HepG2 (cell line): ENCODE results near the gene ZBTB45. TPM values are rescaled to one million over a fixed set of nuclear protein-coding genes. Genes with fewer than 3 reads are reported as not detected.
A peak's percentile ranks its signal among the peaks of the same experiment; 100 is the strongest.

ENCODE experiments used
- ARID5B ChIP-seq: IDR thresholded peaks from 2 replicates; pipeline ENCODE4 v1.4.0; 2020; ENCODE audit warnings: mild to moderate bottlenecking, missing genetic modification reagents
- CSRNP2 ChIP-seq: sonication (generic); formaldehyde crosslinking; conservative IDR thresholded peaks from 2 replicates; pipeline ENCODE4 v1.8.0; 2022; ENCODE audit warnings: low read depth, missing genetic modification reagents
- HOXA5 ChIP-seq: sonication (generic); formaldehyde crosslinking; IDR thresholded peaks from 2 replicates; pipeline ENCODE4 v1.4.0; 2020; ENCODE audit warnings: missing genetic modification reagents
- NR2F1 ChIP-seq, 2 experiments: fragments of 450-650 bp in 1 of 2; formaldehyde crosslinking in 1 of 2; IDR thresholded peaks; 2 replicates each; pipeline versions ENCODE4 v1.5.0 to v1.6.1; 2016 to 2020; ENCODE audit warnings: mild to moderate bottlenecking in 1 of 2, missing compliant biosample characterization in 1 of 2, missing genetic modification reagents in 1 of 2, moderate library complexity in 1 of 2
- PPARG ChIP-seq: conservative IDR thresholded peaks from 2 replicates; pipeline ENCODE4 v1.6.1; 2016; ENCODE audit warnings: missing biosample characterization, missing genetic modification reagents
- RBAK ChIP-seq: sonication (generic); formaldehyde crosslinking; IDR thresholded peaks from 2 replicates; pipeline ENCODE4 v1.5.1; 2020; ENCODE audit warnings: mild to moderate bottlenecking, missing genetic modification reagents
- YEATS2 ChIP-seq: sonication (generic); formaldehyde crosslinking; IDR thresholded peaks from 2 replicates; pipeline ENCODE4 v1.4.0; 2020; ENCODE audit warnings: missing genetic modification reagents, borderline replicate concordance
- ZNF281 ChIP-seq: sonication (generic); formaldehyde crosslinking; IDR thresholded peaks from 2 replicates; pipeline ENCODE4 v1.4.0; 2020; ENCODE audit warnings: missing genetic modification reagents, borderline replicate concordance
- ZNF549 ChIP-seq: sonication (generic); formaldehyde crosslinking; IDR thresholded peaks from 2 replicates; pipeline ENCODE4 v1.5.0; 2020; ENCODE audit warnings: missing genetic modification reagents
- ZNF572 ChIP-seq: sonication (generic); formaldehyde crosslinking; IDR thresholded peaks from 2 replicates; pipeline ENCODE4 v1.5.1; 2020; ENCODE audit warnings: mild to moderate bottlenecking, missing genetic modification reagents
- ZNF629 ChIP-seq: sonication (generic); formaldehyde crosslinking; conservative IDR thresholded peaks from 2 replicates; pipeline ENCODE4 v1.5.0; 2020; ENCODE audit warnings: missing genetic modification reagents
- polyA plus RNA-seq, 8 experiments: library from polyadenylated mRNA; depleted of rRNA in 3 of 8; stranded (reverse) in 7 of 8; unstranded in 1 of 8; fragments of >200 nt; fragmentation: Illumina TruSeq in 4 of 8; extraction: Trizol in 4 of 8; gene quantifications; 2 replicates each; pipeline versions ENCODE4 v1.2.1 to v1.2.3, GENCODE V29; 2011 to 2016; ENCODE audit warnings: low read depth in 4 of 8, missing spikeins in 1 of 8, mixed read lengths in 1 of 8; ENCODE audit not compliant: insufficient read depth in 1 of 8
- total RNA-seq, 5 experiments: library from RNA; depleted of rRNA; stranded (reverse); fragments of >200 nt; fragmentation: Illumina TruSeq; extraction: Trizol; gene quantifications; 2 replicates each; pipeline ENCODE4 v1.2.3, GENCODE V29; 2016; ENCODE audit warnings: low read depth in 1 of 5
- TF ChIP-seq, protein P1 (sequence below): sonication (generic); formaldehyde crosslinking; IDR thresholded peaks from 2 replicates; pipeline ENCODE4 v1.5.1; 2020; ENCODE audit warnings: mild to moderate bottlenecking, missing genetic modification reagents, moderate library complexity

ZBTB45 gene
- total and polyA plus RNA-seq, 2 of the 13 experiments (the other 11 are each of a cell fraction or from before 2014, with no cell fraction given), result 3.0 to 3.7 TPM

- TF ChIP-seq, protein P1, sequence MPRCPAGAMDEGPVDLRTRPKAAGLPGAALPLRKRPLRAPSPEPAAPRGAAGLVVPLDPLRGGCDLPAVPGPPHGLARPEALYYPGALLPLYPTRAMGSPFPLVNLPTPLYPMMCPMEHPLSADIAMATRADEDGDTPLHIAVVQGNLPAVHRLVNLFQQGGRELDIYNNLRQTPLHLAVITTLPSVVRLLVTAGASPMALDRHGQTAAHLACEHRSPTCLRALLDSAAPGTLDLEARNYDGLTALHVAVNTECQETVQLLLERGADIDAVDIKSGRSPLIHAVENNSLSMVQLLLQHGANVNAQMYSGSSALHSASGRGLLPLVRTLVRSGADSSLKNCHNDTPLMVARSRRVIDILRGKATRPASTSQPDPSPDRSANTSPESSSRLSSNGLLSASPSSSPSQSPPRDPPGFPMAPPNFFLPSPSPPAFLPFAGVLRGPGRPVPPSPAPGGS (CRISPR knock-in tag), result peak; percentile 96; the same call in 1 of the 2 replicates
- no peak; the same call in 1 of the 2 replicates for TF ChIP-seq ZNF549
- TF ChIP-seq ZNF281, result peak; percentile 57; the same call in 1 of the 2 replicates
- TF ChIP-seq NR2F1 (CRISPR knock-in tag; IDR thresholded peaks at IDR 0.05), result 0 out of 4 replicates have a peak, but pooled peaks have one; percentile 3 to 52
- TF ChIP-seq RBAK (CRISPR knock-in tag), result peak; percentile 47
- 0 out of 2 replicates have a peak, but pooled peaks have one; percentile 81 for TF ChIP-seq ZNF572 (CRISPR knock-in tag)
- TF ChIP-seq YEATS2 (CRISPR knock-in tag), result peak; percentile 98
- TF ChIP-seq HOXA5 (CRISPR knock-in tag), result peak; percentile 81
- TF ChIP-seq PPARG (CRISPR knock-in tag), result peak; percentile 78
- TF ChIP-seq CSRNP2, result peak; percentile 92; the same call in 1 of the 2 replicates
- TF ChIP-seq ZNF629 (CRISPR knock-in tag), result peak; percentile 56
- TF ChIP-seq ARID5B (CRISPR knock-in tag), result peak; percentile 81
Observed at GRCh38 chr19:58519355-58520256, at the start of gene ZBTB45 (continued).
